ENCODE measurements around the gene SLX4IP. TPM values are rescaled to one million over a fixed set of nuclear protein-coding genes. Genes with fewer than 3 reads are reported as not detected.

The SLX4IP gene
- total and polyA plus RNA-seq, 2 donors (not counting 1 experiment from before 2014, with no cell fraction given): 2.0 to 8.1 TPM

DNA sequence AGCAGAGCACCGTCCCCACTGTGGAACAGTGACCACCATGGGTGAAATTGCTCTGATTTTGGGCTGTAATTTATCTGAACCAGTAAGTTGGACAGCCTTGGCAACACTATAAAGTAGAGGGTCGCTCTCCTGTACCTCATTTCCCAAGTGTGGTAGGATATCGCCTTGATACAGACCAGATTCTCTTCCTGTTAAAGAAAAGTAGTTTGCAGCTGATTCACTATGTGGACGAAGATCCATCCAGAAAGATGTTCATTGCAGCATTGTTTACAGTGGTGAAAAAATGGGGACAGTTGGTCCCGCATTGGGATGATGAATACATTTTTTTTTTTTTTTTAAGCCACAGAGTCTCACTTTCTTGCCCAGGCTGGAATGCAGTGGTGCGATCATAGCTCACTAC lies 74.3 kb downstream of the SLX4IP start:
- H3K27ac ChIP-seq (ENCODE audit: low read length in 2 of 2): no peak overlapping the region
- H3K36me3 ChIP-seq (replicated peaks in 1 of 2; ENCODE audit: control extremely low read depth in 1 of 2, control insufficient read depth in 1 of 2, extremely low read depth in 1 of 2, insufficient read depth in 2 of 2, low read length in 1 of 2): no peaks in the 10 kb centered on the region
- H3K4me2 ChIP-seq (replicated peaks; ENCODE audit: low read depth, low read length, poor library complexity, severe bottlenecking): no peak overlapping the region
- peaks cover 3 to 4% of the 10 kb centered on the region in 2 donors for H3K4me1 ChIP-seq (ENCODE audit: control insufficient read depth in 2 of 2, insufficient read depth in 2 of 2, low read length in 2 of 2)
- ChIA-PET POLR2A (no interaction called here), CTCF (no interaction called here)
- ATAC-seq (ENCODE audit: low read depth): no peak
- no peak overlapping the region for H3K4me3 ChIP-seq (ENCODE audit: control extremely low read depth in 1 of 5, extremely low read depth in 1 of 5, insufficient read depth in 1 of 5, low read depth in 2 of 5, low read length in 4 of 5)
- H3K79me2 ChIP-seq (ENCODE audit: control insufficient read depth, insufficient read depth, low read length): peaks cover 3% of the 10 kb centered on the region
- Mint-ChIP-seq H3K27ac (no peak overlapping the region), H3K27me3 (no peaks in the 10 kb centered on the region), H3K4me3 (no peak overlapping the region), H3K4me1 (peaks cover 10% of the 10 kb centered on the region), H3K9me3 (ENCODE audit: insufficient read depth) (no peaks in the 10 kb centered on the region)
- 97% methylated on average over 4 of the region's 6 CpGs for WGBS (ENCODE audit: insufficient coverage)
- H3K9ac ChIP-seq (ENCODE audit: low read length): no peak overlapping the region
- H3K9me3 ChIP-seq (ENCODE audit: control extremely low read depth in 1 of 3, control insufficient read depth in 2 of 3, insufficient read depth in 1 of 3, low read length in 2 of 3): no peaks in the 10 kb centered on the region
- no peaks in the 10 kb centered on the region for H3K27me3 ChIP-seq (replicated peaks in 1 of 4; ENCODE audit: control extremely low read depth in 1 of 4, control insufficient read depth in 3 of 4, insufficient read depth in 4 of 4, low read length in 3 of 4)
- H4K20me1 ChIP-seq (ENCODE audit: control insufficient read depth, insufficient read depth, low read length, poor library complexity, severe bottlenecking): no peaks in the 10 kb centered on the region
- H2AFZ ChIP-seq (ENCODE audit: insufficient read depth, low read depth, low read length, poor library complexity, severe bottlenecking): no peak overlapping the region
- TF ChIP-seq, protein P1, sequence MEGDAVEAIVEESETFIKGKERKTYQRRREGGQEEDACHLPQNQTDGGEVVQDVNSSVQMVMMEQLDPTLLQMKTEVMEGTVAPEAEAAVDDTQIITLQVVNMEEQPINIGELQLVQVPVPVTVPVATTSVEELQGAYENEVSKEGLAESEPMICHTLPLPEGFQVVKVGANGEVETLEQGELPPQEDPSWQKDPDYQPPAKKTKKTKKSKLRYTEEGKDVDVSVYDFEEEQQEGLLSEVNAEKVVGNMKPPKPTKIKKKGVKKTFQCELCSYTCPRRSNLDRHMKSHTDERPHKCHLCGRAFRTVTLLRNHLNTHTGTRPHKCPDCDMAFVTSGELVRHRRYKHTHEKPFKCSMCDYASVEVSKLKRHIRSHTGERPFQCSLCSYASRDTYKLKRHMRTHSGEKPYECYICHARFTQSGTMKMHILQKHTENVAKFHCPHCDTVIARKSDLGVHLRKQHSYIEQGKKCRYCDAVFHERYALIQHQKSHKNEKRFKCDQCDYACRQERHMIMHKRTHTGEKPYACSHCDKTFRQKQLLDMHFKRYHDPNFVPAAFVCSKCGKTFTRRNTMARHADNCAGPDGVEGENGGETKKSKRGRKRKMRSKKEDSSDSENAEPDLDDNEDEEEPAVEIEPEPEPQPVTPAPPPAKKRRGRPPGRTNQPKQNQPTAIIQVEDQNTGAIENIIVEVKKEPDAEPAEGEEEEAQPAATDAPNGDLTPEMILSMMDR (IDR thresholded peaks at IDR 0.05): no peak
- no peak for TF ChIP-seq EZH2 (IDR thresholded peaks at IDR 0.05; ENCODE audit: borderline replicate concordance, insufficient read depth, low read depth, low read length, poor library complexity, severe bottlenecking)
- no peak for DNase-seq
- intact Hi-C loops (cut with micrococcal nuclease): no loop called here

GRCh38 chr20:10510216-10510615 lies 75.1 kb downstream of the SLX4IP start:
- no peak overlapping the region for H2AFZ ChIP-seq (ENCODE audit: insufficient read depth, low read depth, low read length, poor library complexity, severe bottlenecking)
- intact Hi-C loops (cut with micrococcal nuclease): loop anchor here (2.0 kb wide), 1 partner anchor 75 kb away; the partner anchor contains the start of genes MKKS and SLX4IP

More at GRCh38 chr20:10510216-10510615, 75.1 kb downstream of the SLX4IP start:
- Histone ChIP-seq H3K4me1 (ENCODE audit: control insufficient read depth in 2 of 2, insufficient read depth in 2 of 2, low read length in 2 of 2) (peaks cover 3 to 4% of the 10 kb centered on the region in 2 donors), H3K36me3 (replicated peaks in 1 of 2; ENCODE audit: control extremely low read depth in 1 of 2, control insufficient read depth in 1 of 2, extremely low read depth in 1 of 2, insufficient read depth in 2 of 2, low read length in 1 of 2) (no peaks in the 10 kb centered on the region), H3K27ac (ENCODE audit: low read length in 2 of 2) (no peak overlapping the region), H3K9me3 (ENCODE audit: control extremely low read depth in 1 of 3, control insufficient read depth in 2 of 3, insufficient read depth in 1 of 3, low read length in 2 of 3) (no peaks in the 10 kb centered on the region), H3K79me2 (ENCODE audit: control insufficient read depth, insufficient read depth, low read length) (peaks cover 3% of the 10 kb centered on the region), H3K27me3 (replicated peaks in 1 of 4; ENCODE audit: control extremely low read depth in 1 of 4, control insufficient read depth in 3 of 4, insufficient read depth in 4 of 4, low read length in 3 of 4) (no peaks in the 10 kb centered on the region), H3K4me3 (ENCODE audit: control extremely low read depth in 1 of 5, extremely low read depth in 1 of 5, insufficient read depth in 1 of 5, low read depth in 2 of 5, low read length in 4 of 5) (no peak overlapping the region), H4K20me1 (ENCODE audit: control insufficient read depth, insufficient read depth, low read length, poor library complexity, severe bottlenecking) (no peaks in the 10 kb centered on the region), H3K4me2 (replicated peaks; ENCODE audit: low read depth, low read length, poor library complexity, severe bottlenecking) (no peak overlapping the region), H3K9ac (ENCODE audit: low read length) (no peak overlapping the region)
- POLR2A ChIA-PET: no interaction called here
- Mint-ChIP-seq H3K27ac (no peak overlapping the region), H3K27me3 (no peaks in the 10 kb centered on the region), H3K9me3 (ENCODE audit: insufficient read depth) (no peaks in the 10 kb centered on the region), H3K4me1 (peaks cover 10% of the 10 kb centered on the region), H3K4me3 (no peak overlapping the region)
- WGBS (ENCODE audit: insufficient coverage): 100% methylated on average over 2 of the region's 3 CpGs
- CTCF ChIA-PET: no interaction called here
- DNase-seq: no peak
- no peak for ATAC-seq (ENCODE audit: low read depth)
- no peak for TF ChIP-seq EZH2 (IDR thresholded peaks at IDR 0.05; ENCODE audit: borderline replicate concordance, insufficient read depth, low read depth, low read length, poor library complexity, severe bottlenecking)

Measured in B cell (primary cell).